ENCODE measurements around the gene SLC37A4.
"Not testable (repeated sequence)": the region's sequence is repeated elsewhere in the genome, so short reads cannot be mapped to it uniquely, and the experiment has no call there.

Gene SLC37A4

DNA sequence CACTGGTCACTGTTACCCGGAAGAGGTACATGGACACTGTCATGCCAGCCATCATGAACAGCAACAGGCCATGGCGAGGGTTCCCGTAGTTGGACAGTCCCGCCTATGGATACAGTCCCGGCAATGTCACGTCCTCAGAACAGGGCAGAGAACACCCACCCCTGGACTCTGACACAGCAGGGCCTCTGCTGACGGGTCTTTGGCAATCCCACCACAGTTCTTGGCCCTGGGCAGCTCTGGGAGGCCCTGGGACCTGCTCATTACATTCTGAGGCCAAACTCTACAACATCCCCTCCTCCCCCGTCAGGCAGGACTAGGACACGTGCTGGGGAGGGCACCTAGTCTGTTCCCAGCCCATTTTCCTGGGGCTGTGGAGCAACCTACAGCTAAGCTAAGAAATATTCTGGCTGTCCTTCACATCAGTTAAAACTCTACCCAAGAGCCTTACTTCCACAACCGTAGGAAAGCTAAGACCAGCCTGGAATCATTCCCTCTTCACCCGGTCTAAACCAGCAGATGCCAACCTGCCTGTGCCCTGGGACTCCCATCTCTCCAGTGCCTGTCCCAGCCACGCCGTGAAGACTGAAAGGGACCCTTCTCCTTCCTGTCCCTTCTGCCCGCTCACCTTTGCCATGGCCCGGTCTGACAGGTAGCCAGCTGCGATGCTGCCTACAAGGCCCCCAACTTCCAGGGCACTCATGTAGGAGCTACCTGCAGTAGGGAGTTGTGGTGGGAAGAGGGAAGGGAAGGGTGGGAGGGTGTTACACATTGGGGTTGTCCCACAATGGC is 4.5 kb downstream of the SLC37A4 start:
- H3K27ac ChIP-seq (ENCODE audit: low read depth, low read length), result no peak overlapping the region

DNA sequence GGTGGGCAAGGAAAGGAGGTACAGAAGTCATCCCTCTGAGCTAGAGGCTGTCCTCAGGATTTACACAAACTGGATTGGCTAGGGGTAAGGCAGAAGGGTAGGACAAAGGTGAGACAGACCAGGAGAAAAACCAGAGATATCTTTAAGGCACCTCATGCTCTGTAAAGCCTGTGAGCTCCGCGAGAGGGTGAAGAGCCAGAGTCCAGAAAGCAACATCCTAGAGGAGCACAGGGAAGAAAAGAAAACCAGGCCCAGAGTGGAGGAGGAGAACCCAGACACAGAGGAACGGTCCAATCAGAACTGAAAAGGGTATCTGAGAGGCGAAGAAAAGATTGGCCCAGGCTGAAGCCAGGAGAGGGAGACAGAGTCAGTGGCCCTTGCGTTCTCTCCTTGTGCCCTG is 5.1 kb downstream of the SLC37A4 start:
- H3K4me1 ChIP-seq (ENCODE audit: control insufficient read depth, insufficient read depth, low read length), result peaks cover 23% of the 10 kb centered on the region
- H3K27ac ChIP-seq (ENCODE audit: low read depth, low read length), result no peak overlapping the region
- H3K9ac ChIP-seq (ENCODE audit: low read length), result no peak overlapping the region
- H3K36me3 ChIP-seq (ENCODE audit: control insufficient read depth, insufficient read depth, low read length), result peaks cover 76% of the 10 kb centered on the region
- H3K27me3 ChIP-seq (ENCODE audit: control insufficient read depth, insufficient read depth, low read length), result no peaks in the 10 kb centered on the region
- H3K4me3 ChIP-seq (ENCODE audit: low read depth, low read length), result no peak overlapping the region
- no peaks in the 10 kb centered on the region for H3K9me3 ChIP-seq (ENCODE audit: control insufficient read depth, insufficient read depth, low read depth, low read length)

More for the DNA sequence above, 4.5 kb downstream of the SLC37A4 start:
- Histone ChIP-seq H3K4me3 (ENCODE audit: low read depth, low read length) (no peak overlapping the region), H3K27me3 (ENCODE audit: control insufficient read depth, insufficient read depth, low read length) (no peaks in the 10 kb centered on the region), H3K4me1 (ENCODE audit: control insufficient read depth, insufficient read depth, low read length) (peaks cover 23% of the 10 kb centered on the region), H3K36me3 (ENCODE audit: control insufficient read depth, insufficient read depth, low read length) (peaks cover 74% of the 10 kb centered on the region), H3K9me3 (ENCODE audit: control insufficient read depth, insufficient read depth, low read depth, low read length) (no peaks in the 10 kb centered on the region), H3K9ac (ENCODE audit: low read length) (no peak overlapping the region)

DNA sequence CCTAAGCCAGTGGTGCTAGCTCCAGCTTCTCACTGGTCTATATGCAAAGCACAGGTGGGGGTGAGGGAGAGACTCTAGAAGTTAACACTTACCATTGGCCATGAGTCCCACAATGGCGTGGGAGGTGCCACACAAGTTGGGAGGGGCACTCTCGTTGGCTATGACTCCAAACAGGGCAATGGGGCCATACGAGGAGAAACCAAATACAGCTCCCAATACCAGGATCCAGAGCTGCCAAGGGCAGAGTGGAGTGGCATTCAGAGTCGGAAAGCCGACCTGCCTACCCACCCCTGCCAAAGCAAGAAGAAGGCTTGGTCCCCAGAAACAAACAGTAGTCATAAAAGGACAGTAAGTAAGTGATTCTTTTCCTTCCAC is 5.6 kb downstream of the SLC37A4 start:
- Histone ChIP-seq H3K4me3 (ENCODE audit: low read depth, low read length) (no peak overlapping the region), H3K36me3 (ENCODE audit: control insufficient read depth, insufficient read depth, low read length) (peaks cover 79% of the 10 kb centered on the region), H3K9me3 (ENCODE audit: control insufficient read depth, insufficient read depth, low read depth, low read length) (no peaks in the 10 kb centered on the region), H3K27me3 (ENCODE audit: control insufficient read depth, insufficient read depth, low read length) (no peaks in the 10 kb centered on the region), H3K9ac (ENCODE audit: low read length) (no peak overlapping the region), H3K4me1 (ENCODE audit: control insufficient read depth, insufficient read depth, low read length) (peaks cover 24% of the 10 kb centered on the region), H3K27ac (ENCODE audit: low read depth, low read length) (no peak overlapping the region)

DNA sequence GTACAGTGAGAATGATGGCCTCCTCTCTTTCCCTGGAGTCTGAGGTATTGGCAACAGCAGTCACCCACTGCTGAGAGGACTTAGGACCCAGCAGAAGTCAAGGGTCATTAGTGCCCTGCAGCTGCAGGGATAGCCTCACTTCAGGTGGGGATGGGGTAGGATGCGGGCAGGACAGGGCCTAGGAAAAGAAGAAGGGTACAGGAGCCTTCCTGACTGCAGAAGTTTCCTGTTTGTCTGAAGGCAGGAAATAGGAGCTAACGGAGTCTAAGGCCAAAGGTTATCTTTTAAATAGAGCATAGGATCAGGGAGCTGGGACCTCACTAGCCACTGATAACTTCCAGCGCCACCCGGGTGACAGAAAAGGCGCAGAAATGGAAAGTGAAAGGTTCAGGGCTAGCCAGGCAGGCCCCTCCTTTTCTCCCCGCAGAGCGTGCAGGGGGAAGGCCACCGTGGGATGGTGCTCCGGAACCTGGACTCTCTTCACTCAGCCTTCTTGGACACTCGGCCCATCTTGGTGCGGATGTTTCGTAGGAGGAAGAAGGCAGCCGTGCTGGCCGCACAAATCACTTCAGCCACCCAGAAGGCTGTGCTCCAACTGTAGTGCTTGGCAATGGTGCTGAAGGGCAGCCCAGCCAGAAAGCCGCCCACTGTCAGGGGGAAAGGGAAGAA is 6.1 kb downstream of the SLC37A4 start:
- peaks cover 25% of the 10 kb centered on the region for H3K4me1 ChIP-seq (ENCODE audit: control insufficient read depth, insufficient read depth, low read length)
- no peak overlapping the region for H3K9ac ChIP-seq (ENCODE audit: low read length)
- no peaks in the 10 kb centered on the region for H3K27me3 ChIP-seq (ENCODE audit: control insufficient read depth, insufficient read depth, low read length)
- no peaks in the 10 kb centered on the region for H3K9me3 ChIP-seq (ENCODE audit: control insufficient read depth, insufficient read depth, low read depth, low read length)
- no peak overlapping the region for H3K27ac ChIP-seq (ENCODE audit: low read depth, low read length)
- H3K4me3 ChIP-seq (ENCODE audit: low read depth, low read length), result no peak overlapping the region
- H3K36me3 ChIP-seq (ENCODE audit: control insufficient read depth, insufficient read depth, low read length), result peaks cover 83% of the 10 kb centered on the region

DNA sequence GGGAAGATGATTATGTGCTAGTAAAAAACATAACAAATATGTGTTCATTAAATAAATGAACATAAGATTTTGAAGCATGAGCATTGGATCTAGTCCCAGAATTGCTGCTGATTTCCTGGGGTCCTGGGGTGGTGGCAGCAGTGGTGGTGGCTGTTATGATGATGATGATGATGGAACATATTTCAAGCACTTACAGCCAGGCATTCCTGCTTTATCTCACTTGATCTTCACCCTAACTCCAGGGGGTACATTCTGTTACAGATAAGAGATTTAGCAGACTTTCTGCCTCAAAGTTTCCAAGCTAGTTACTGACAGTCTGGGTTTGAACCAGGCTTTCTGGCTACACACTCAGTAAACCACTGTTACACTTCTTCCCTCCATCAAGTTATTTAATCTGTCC is 6.9 kb downstream of the SLC37A4 start:
- H3K9ac ChIP-seq (ENCODE audit: low read length), result no peak overlapping the region
- H3K4me1 ChIP-seq (ENCODE audit: control insufficient read depth, insufficient read depth, low read length), result peaks cover 17% of the 10 kb centered on the region
- no peaks in the 10 kb centered on the region for H3K9me3 ChIP-seq (ENCODE audit: control insufficient read depth, insufficient read depth, low read depth, low read length)
- no peak overlapping the region for H3K4me3 ChIP-seq (ENCODE audit: low read depth, low read length)
- H3K27me3 ChIP-seq (ENCODE audit: control insufficient read depth, insufficient read depth, low read length), result no peaks in the 10 kb centered on the region
- peaks cover 79% of the 10 kb centered on the region for H3K36me3 ChIP-seq (ENCODE audit: control insufficient read depth, insufficient read depth, low read length)
- H3K27ac ChIP-seq (ENCODE audit: low read depth, low read length), result no peak overlapping the region

DNA sequence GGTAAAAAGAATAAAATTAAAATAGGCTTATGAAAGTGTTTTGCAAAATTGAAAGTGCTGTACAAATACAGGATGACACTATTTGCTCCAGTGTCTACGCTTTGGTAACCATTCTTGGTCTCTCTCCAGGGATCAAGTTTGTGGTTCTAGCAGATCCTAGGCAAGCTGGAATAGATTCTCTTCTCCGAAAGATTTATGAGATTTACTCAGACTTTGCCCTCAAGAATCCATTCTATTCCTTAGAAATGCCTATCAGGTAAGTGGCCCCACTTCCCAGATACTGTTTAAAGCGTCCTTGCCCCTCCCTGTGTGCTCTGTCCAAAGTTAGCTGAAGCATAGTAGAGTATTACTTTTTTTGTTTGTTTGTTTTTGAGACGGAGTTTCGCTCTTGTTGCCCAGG is 9.0 kb downstream of the SLC37A4 start:
- no peak overlapping the region for H3K4me3 ChIP-seq (ENCODE audit: low read depth, low read length)
- no peaks in the 10 kb centered on the region for H3K9me3 ChIP-seq (ENCODE audit: control insufficient read depth, insufficient read depth, low read depth, low read length)
- H3K36me3 ChIP-seq (ENCODE audit: control insufficient read depth, insufficient read depth, low read length), result peaks cover 69% of the 10 kb centered on the region
- H3K9ac ChIP-seq (ENCODE audit: low read length), result no peak overlapping the region
- no peaks in the 10 kb centered on the region for H3K27me3 ChIP-seq (ENCODE audit: control insufficient read depth, insufficient read depth, low read length)
- no peak overlapping the region for H3K27ac ChIP-seq (ENCODE audit: low read depth, low read length)
- H3K4me1 ChIP-seq (ENCODE audit: control insufficient read depth, insufficient read depth, low read length), result peaks cover 12% of the 10 kb centered on the region; the same call in 1 of the 2 replicates

DNA sequence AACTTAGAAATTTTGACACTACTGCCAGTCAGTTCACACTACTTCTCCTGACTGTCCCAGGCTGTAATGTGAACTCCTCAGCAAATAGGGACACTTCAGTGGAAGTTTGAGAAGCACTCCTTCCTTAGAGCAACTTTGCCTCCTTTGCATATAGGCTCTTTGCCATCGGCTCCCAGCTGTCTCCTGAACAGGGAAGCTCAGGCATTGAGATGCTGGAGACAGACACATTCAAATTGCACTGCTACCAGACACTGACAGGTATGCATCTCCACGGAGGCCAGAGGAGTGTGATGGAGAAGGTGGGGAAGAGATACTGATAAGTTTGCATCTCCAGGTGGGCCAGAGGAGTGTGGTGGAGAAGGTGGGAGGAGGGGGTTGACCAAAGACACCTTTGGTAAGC is 10.7 kb downstream of the SLC37A4 start:
- Histone ChIP-seq H3K27me3 (ENCODE audit: control insufficient read depth, insufficient read depth, low read length) (no peaks in the 10 kb centered on the region), H3K4me1 (ENCODE audit: control insufficient read depth, insufficient read depth, low read length) (peaks cover 12% of the 10 kb centered on the region; the same call in 1 of the 2 replicates), H3K9me3 (ENCODE audit: control insufficient read depth, insufficient read depth, low read depth, low read length) (no peaks in the 10 kb centered on the region), H3K36me3 (ENCODE audit: control insufficient read depth, insufficient read depth, low read length) (peaks cover 69% of the 10 kb centered on the region), H3K9ac (ENCODE audit: low read length) (no peak overlapping the region), H3K4me3 (ENCODE audit: low read depth, low read length) (peak overlapping the region; percentile 98), H3K27ac (ENCODE audit: low read depth, low read length) (no peak overlapping the region)

DNA sequence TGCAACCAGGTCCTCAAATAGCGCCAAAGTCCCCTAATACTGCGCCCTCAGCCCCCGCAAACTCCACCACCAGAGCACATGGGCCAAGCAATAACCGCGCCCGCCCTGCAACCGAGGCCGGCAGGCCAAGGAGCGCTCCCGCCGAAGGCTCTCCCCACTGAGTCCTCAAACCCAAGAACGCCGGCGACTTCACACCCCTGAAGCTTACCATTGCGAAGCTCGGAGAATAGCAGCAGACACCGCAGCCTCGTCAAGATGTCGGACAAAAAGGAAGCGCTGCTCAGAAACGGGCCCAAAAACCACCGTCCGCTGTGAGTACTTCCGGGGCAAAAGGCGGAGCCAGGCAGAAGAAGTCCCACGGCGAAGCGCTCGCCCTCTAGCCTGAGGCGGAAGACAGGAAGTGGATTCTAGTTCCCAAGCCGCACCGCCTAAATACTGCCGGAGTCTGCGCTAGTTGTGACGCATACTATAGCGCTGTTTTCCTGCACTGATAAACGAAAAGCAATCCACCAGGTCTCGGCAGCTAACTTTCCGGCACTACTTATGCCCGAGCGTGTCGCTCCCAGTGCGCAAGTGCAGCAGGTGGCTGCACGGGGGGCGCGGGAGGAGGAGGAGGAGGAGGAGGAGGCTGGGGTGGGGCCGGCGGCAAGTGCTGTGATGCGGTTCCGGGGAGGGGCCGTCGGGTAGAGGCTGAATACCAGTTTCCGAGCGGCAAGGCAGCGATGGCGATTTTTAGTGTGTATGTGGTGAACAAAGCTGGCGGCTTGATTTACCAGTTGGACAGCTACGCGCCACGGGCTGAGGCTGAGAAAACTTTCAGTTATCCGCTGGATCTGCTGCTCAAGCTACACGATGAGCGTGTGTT is 12.4 kb downstream of the SLC37A4 start, which contains the start of the genes RPS25 and TRAPPC4:
RPS25 (minus strand) TSS at position 270 of the 865 bp plus-strand sequence; CDS start at position 211, 59 bp downstream.
TRAPPC4 (plus strand) TSS at position 693 of the 865 bp plus-strand sequence; CDS start at position 723, 30 bp downstream.
- peak within 1 kb of the TSS; percentile 95 for H3K9ac ChIP-seq (ENCODE audit: low read length)
- peaks cover 67% of the 10 kb centered on the region for H3K36me3 ChIP-seq (ENCODE audit: control insufficient read depth, insufficient read depth, low read length)
- no peaks in the 10 kb centered on the region for H3K9me3 ChIP-seq (ENCODE audit: control insufficient read depth, insufficient read depth, low read depth, low read length)
- peaks cover 5% of the 10 kb centered on the region; the same call in 1 of the 2 replicates for H3K4me1 ChIP-seq (ENCODE audit: control insufficient read depth, insufficient read depth, low read length)
- H3K4me3 ChIP-seq (ENCODE audit: low read depth, low read length), result peak within 1 kb of the TSS; percentile 98
- no peaks in the 10 kb centered on the region for H3K27me3 ChIP-seq (ENCODE audit: control insufficient read depth, insufficient read depth, low read length)
- H3K27ac ChIP-seq (ENCODE audit: low read depth, low read length), result peak within 1 kb of the TSS; percentile 71

DNA sequence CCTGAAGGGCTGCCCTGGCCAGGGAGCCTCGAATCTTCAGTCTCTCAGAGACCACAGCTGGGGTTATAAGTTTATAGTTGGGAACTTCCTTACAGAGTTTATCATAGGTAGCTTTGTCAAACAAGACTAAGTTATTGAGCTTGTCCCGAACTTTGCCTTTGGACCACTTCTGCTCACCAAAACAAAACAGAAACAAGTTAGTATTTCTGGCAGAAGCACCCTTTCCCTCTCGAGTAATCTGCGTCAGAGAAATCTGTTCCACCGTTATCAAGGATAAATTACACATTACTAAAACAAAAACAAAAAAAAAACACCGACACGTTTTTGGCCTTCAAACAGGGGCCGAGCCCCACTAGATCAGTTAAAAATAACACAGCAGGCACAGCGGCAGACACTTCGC is 13.3 kb downstream of the SLC37A4 start:
- Histone ChIP-seq H3K27ac (ENCODE audit: low read depth, low read length) (peak overlapping the region; percentile 71), H3K4me3 (ENCODE audit: low read depth, low read length) (peak overlapping the region; percentile 98), H3K36me3 (ENCODE audit: control insufficient read depth, insufficient read depth, low read length) (peaks cover 68% of the 10 kb centered on the region), H3K9ac (ENCODE audit: low read length) (peak overlapping the region; percentile 95)
- not testable (repeated sequence) for H3K9me3 ChIP-seq (ENCODE audit: control insufficient read depth, insufficient read depth, low read depth, low read length); H3K4me1 ChIP-seq (ENCODE audit: control insufficient read depth, insufficient read depth, low read length); H3K27me3 ChIP-seq (ENCODE audit: control insufficient read depth, insufficient read depth, low read length)

DNA sequence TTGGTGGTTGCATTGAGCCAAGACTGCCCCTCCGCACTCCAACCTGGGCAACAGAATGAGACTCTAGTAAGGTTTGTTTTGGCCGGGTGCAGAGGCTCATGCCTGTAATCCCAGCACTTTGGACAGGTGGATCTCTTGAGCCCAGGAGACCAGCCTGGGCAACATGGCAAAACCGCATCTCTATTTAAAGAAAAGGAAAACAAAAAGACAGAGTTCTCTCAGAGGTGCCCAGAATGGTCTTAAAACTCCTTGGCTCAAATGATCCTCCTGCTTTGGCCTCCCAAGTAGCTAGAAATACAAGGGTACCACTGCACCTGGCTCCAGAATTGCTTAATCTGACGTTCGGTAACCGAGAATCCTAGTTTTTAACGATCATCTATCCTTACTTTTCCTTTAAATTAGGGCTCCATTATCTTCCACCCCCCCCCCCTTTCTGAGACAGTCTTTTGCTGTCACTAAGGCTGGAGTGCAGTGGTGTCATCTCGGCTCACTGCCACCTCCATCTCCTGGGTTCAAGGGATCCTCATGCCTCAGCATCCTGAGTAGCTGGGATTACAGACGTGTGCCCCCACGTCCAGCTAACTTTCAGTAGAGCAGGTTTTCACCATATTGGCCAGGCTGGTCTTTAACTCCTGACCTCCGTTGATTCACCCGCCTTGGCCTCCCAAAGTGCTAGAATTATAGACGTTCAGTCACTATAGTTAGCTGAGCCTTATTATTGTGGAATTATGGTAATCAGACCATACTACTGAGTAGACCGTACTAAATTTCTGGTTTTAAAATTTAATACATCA is 14.3 kb downstream of the SLC37A4 start:
- peaks cover 70% of the 10 kb centered on the region for H3K36me3 ChIP-seq (ENCODE audit: control insufficient read depth, insufficient read depth, low read length)
- H3K9ac ChIP-seq (ENCODE audit: low read length), result no peak overlapping the region
- H3K27me3 ChIP-seq (ENCODE audit: control insufficient read depth, insufficient read depth, low read length), result no peaks in the 10 kb centered on the region
- H3K4me1 ChIP-seq (ENCODE audit: control insufficient read depth, insufficient read depth, low read length), result peaks cover 5% of the 10 kb centered on the region; the same call in 1 of the 2 replicates
- no peaks in the 10 kb centered on the region for H3K9me3 ChIP-seq (ENCODE audit: control insufficient read depth, insufficient read depth, low read depth, low read length)
- H3K4me3 ChIP-seq (ENCODE audit: low read depth, low read length), result peak overlapping the region; percentile 21
- H3K27ac ChIP-seq (ENCODE audit: low read depth, low read length), result no peak overlapping the region
